Ovary (tissue), 9 donors: ENCODE measurements around the gene HSPBP1. TPM values are rescaled to one million over a fixed set of nuclear protein-coding genes. Genes with fewer than 3 reads are reported as not detected.

Source experiments
- DNase-seq, 5 donors: peaks; one replicate each; pipeline ENCODE4 v3.0.0-alpha.2; 2019 to 2020
- H3K27ac ChIP-seq, 2 donors: fragments of 200-600 bp; one replicate each; pipeline versions ENCODE4 v1.5.1 to v1.8.0; 2019 to 2022
- H3K27me3 ChIP-seq: fragments of 200-600 bp; one replicate; pipeline ENCODE4 v1.8.0; 2022
- H3K36me3 ChIP-seq: fragments of 200-600 bp; sonication (generic); one replicate; pipeline ENCODE4 v1.5.1; 2019
- H3K4me1 ChIP-seq: one replicate; pipeline ENCODE4 v1.8.1; 2013; ENCODE audit warnings: mild to moderate bottlenecking, moderate library complexity; ENCODE audit not compliant: insufficient read depth
- H3K4me3 ChIP-seq: fragments of 200-600 bp; sonication (generic); one replicate; pipeline ENCODE4 v1.5.1; 2017
- H3K9me3 ChIP-seq, 2 donors: fragments of 200-600 bp in 1 of 2; sonication (generic) in 1 of 2; one replicate each; pipeline versions ENCODE4 v1.5.1 to v1.8.1; 2013 to 2019; ENCODE audit warnings: mild to moderate bottlenecking in 1 of 2, moderate library complexity in 1 of 2
- EP300 ChIP-seq: sonication (generic); formaldehyde crosslinking; IDR thresholded peaks from one replicate; pipeline ENCODE4 v1.6.1; 2017; ENCODE audit warnings: antibody characterized with exemption
- POLR2A ChIP-seq: fragments of 450-650 bp; IDR thresholded peaks from one replicate; pipeline ENCODE4 v1.6.1; 2017; ENCODE audit warnings: antibody characterized with exemption, mild to moderate bottlenecking, moderate library complexity
- WGBS, 3 donors: extraction: QIAGEN DNeasy Blood & Tissue Kit in 1 of 3; methylation state at CpG; one replicate each; pipeline versions ENCODE4 v1.1.5 to v1.1.7; 2013 to 2017; 5-methylcytosine and 5-hydroxymethylcytosine counted together
- intact Hi-C, 4 donors: fragments of 100-400 bp; cut with DNase I; formaldehyde crosslinking; loops; one replicate each; pipeline versions ENCODE4 v1.11.0 to v1.15.1; 2022 to 2023
- polyA plus RNA-seq, 2 donors: library from polyadenylated mRNA; stranded (reverse); fragments of 200-250 nt in 1 of 2; fragments of 350-450 nt in 1 of 2; fragmentation: Illumina TruSeq in 1 of 2; extraction: RNeasy Lipid Tissue Mini Kit (QIAGEN cat#74804) in 1 of 2; gene quantifications; one replicate each; pipeline ENCODE4 v1.2.3, GENCODE V29; 2013 to 2014
- total RNA-seq, 7 donors: library from RNA; depleted of rRNA in 2 of 7; stranded (reverse); fragments of >200 nt in 2 of 7; fragmentation: NEBNext Ultra II Directional in 3 of 7; extraction: Animal tissue kit (Norgen Biotek cat#: 25700) in 3 of 7; gene quantifications; one replicate each; pipeline versions ENCODE4 v1.1.0 to v1.2.4, GENCODE V29; 2016 to 2023
- TF ChIP-seq, protein P1 (sequence below), 3 donors: fragments of 450-650 bp in 2 of 3; fragments of 200-600 bp in 1 of 3; IDR thresholded peaks; one replicate each; pipeline versions ENCODE4 v1.5.1 to v1.8.0; 2016 to 2022; ENCODE audit warnings: antibody characterized with exemption in 3 of 3, mild to moderate bottlenecking in 1 of 3
- donor health status: DM: no; HTN: no; CAD: no; lungs with moderate emphysema.
- donor health status: DM: no; HTN: no; CAD: no.
- donor health status: Bipolar disorder and iron deficiency.
- donor health status: DM: yes; HTN: yes; CAD: no.
- donor health status: DM: no; HTN: no; CAD: no.
- donor health status: DM: yes; HTN: yes; CAD: no.

Gene HSPBP1
- total and polyA plus RNA-seq, 9 donors = 3.6 to 40.7 (median 31.8) TPM

DNA sequence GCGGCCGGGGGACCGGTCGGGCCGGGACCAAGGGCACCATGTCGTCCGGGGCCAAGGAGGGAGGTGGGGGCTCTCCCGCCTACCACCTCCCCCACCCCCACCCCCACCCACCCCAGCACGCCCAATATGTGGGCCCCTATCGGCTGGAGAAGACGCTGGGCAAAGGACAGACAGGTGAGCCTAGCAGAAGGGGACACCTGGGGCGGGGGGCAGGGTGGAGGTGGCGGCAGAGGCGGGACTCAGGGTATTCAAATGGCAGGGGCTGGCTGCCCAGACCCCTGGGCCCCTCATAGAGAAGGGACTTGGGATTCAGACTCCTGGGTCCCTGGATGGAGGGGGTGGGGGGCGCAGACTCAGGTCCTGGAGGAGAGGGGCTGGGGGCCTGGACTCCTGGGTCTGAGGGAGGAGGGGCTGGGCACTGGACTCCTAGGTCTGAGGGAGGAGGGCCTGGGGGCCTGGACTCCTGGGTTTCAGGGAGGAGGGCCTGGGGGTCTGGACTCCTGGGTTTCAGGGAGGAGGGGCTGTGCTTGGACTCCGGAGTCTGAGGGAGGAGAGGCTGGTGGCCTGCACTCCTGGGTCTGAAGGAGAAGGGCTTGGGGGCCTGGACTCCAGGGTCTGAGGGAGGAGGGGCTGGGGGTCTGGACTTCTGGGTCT, 4.6 kb upstream of the HSPBP1 start:
- H3K27me3 ChIP-seq = no peaks in the 10 kb centered on the region
- peak overlapping the region in 1 of 2 donors; percentile 91 for H3K27ac ChIP-seq
- no peaks in the 10 kb centered on the region for H3K9me3 ChIP-seq
- H3K4me3 ChIP-seq = peak overlapping the region; percentile 45
- peaks cover 2% of the 10 kb centered on the region for H3K4me1 ChIP-seq
- whole genome bisulfite sequencing, 3 donors = 9 to 19% (median 11%) methylated on average over 5 to 16 of the region's 16 CpGs
- H3K36me3 ChIP-seq = no peaks in the 10 kb centered on the region
- DNase-seq = no peak
- TF ChIP-seq POLR2A (no peak), EP300 (no peak)
- TF ChIP-seq, protein P1, sequence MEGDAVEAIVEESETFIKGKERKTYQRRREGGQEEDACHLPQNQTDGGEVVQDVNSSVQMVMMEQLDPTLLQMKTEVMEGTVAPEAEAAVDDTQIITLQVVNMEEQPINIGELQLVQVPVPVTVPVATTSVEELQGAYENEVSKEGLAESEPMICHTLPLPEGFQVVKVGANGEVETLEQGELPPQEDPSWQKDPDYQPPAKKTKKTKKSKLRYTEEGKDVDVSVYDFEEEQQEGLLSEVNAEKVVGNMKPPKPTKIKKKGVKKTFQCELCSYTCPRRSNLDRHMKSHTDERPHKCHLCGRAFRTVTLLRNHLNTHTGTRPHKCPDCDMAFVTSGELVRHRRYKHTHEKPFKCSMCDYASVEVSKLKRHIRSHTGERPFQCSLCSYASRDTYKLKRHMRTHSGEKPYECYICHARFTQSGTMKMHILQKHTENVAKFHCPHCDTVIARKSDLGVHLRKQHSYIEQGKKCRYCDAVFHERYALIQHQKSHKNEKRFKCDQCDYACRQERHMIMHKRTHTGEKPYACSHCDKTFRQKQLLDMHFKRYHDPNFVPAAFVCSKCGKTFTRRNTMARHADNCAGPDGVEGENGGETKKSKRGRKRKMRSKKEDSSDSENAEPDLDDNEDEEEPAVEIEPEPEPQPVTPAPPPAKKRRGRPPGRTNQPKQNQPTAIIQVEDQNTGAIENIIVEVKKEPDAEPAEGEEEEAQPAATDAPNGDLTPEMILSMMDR (IDR thresholded peaks at IDR 0.05) = no peak
- intact Hi-C loops = loop anchor here in 3 of 4 donors (5.0 to 10.0 kb wide), 4 partner anchors 90 to 220 kb away; partner anchors contain the start of genes IL11 (in 1 of the 3), RPL28 (in 1 of the 3) and TMEM190 (in 1 of the 3)

DNA sequence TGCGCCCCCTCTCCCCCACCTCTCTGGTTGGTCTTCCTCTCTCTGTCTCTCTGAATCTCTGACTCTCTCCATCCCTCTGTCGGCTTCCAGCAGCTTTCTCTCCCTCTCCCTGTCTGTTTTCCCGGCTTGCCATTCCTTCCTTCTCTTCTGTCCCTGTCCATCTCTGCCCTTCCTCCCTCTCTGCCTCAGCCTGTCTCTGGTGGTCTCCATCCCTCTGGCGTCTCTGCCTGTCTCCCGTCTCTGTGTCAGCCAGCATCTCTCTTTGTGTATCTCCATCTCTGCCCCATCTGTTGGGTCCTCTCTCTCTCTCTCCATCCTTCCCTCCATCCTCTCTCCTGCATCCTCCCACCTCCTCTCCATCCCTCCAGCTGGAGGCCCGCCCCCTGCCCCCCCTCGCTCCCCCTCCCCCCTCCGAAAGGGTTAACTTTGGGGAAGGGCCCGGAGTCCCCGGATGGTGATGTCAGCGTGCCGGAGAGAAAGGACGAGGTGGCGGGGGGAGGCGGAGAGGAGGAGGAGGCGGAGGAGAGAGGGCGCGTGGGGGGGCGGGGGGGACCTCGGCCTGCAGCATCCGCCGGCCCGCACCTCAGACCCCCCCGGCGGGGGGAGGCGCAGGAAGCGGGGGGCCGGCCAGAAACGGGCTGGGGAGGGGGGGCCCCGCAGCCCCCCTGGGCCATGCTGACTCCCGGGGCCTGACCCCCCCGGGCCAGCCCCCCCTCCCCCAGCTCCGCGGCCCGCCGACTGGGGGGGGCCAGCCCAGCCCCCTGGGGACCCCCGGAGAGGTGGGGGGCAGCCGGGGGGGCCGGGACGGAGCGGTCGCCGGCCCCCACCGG, 3.9 kb upstream of the HSPBP1 start, which contains the start of gene BRSK1:
BRSK1 (plus strand) TSS at position 450 of the 830 bp plus-strand sequence. CDS start 446 bp downstream, outside the sequence.
- WGBS, 3 donors = 3 to 6% (median 3%) methylated on average over 17 to 39 of the region's 44 CpGs
- no peak for TF ChIP-seq POLR2A
- TF ChIP-seq, protein P1 (IDR thresholded peaks at IDR 0.05) = no peak
- intact Hi-C loops = loop anchor here in 2 of 4 donors (10.0 kb wide), 3 partner anchors 91 to 221 kb away; partner anchors contain the start of genes IL11 (in 1 of the 2) and TMEM190 (in 1 of the 2)
- DNase-seq = peak in 3 of 5 donors; percentile 62 to 71 (median 67)
- Histone ChIP-seq H3K27ac (peak within 1 kb of the TSS in 1 of 2 donors; percentile 91), H3K4me3 (peak within 1 kb of the TSS; percentile 45), H3K9me3 (no peaks in the 10 kb centered on the region), H3K27me3 (no peaks in the 10 kb centered on the region), H3K4me1 (peaks cover 7% of the 10 kb centered on the region), H3K36me3 (no peaks in the 10 kb centered on the region)

DNA sequence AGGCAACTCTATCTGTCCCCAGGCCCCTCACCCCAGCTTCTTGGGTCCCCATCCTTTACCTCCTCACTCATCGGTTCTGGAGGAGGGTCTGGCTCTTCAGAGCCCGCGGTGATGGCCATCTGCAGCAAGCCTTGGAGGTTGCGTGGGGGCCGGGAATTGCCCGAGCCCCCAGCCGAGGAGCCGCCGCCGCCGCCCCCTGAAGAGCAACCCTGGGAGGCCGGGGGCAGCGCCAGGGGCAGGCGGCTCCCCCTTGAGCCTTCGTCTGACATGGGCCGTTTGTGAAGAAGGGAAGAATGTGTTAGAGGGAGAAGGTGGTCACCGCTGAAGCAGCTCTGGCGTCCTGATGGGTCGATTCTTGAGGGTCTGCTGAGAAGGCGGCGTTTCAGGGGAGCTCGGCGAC, 570 bp downstream of the HSPBP1 start:
- no peaks in the 10 kb centered on the region for H3K27me3 ChIP-seq
- H3K4me1 ChIP-seq = peaks cover 5% of the 10 kb centered on the region
- intact Hi-C loops = no loop called here
- DNase-seq = no peak
- WGBS, 3 donors = 1 to 7% (median 4%) methylated on average over 23 of the region's 23 CpGs
- H3K27ac ChIP-seq = peak overlapping the region; percentile 53 to 73
- TF ChIP-seq EP300 (no peak), POLR2A (no peak)
- TF ChIP-seq, protein P1 (IDR thresholded peaks at IDR 0.05) = no peak
- H3K4me3 ChIP-seq = peak overlapping the region; percentile 77
- H3K36me3 ChIP-seq = no peaks in the 10 kb centered on the region
- no peaks in the 10 kb centered on the region for H3K9me3 ChIP-seq

DNA sequence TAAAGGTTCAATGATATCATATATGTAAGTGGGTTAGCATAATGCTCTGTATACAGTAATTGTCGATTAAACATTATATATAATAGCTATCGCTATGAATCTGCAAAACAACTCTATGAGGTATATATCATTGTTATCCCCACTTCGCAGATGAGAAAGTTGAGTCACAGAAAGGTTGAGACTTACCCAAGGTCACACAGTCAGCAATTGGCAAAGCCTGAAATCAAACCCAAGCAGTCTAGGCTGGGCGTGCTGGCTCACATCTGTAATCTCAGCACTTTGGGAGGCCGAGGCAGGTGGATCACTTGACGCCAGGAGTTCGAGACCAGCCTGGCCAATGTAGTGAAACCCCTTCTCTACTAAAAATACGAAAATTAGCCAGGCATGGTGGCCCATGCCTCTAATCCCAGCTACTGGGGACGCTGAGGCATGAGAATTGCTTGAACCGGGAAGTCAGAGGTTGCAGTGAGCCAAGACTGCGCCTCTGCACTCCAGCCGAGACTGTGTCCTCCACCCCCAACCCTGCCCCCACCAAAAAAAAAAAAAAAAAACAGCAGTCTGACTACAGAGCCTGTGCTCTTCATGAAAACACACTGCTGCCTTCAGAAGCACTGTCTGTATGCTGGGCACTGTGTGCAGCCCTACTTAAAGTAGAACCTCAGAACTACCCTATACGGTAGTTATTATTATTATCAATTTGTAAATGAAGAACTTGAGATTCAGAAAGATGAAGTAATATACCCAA, 1.3 kb downstream of the HSPBP1 start:
- intact Hi-C loops = no loop called here
- H3K9me3 ChIP-seq = no peaks in the 10 kb centered on the region
- no peak overlapping the region for H3K4me3 ChIP-seq
- H3K27ac ChIP-seq = no peak overlapping the region
- no peak for TF ChIP-seq POLR2A
- H3K4me1 ChIP-seq = peaks cover 5% of the 10 kb centered on the region
- no peaks in the 10 kb centered on the region for H3K27me3 ChIP-seq
- H3K36me3 ChIP-seq = no peaks in the 10 kb centered on the region
- 73 to 77% (median 74%) methylated on average over 13 of the region's 13 CpGs for WGBS, 3 donors
- DNase-seq = no peak
